ENCODE results near the gene WDTC1.
"Not testable (repeated sequence)": the region's sequence is repeated elsewhere in the genome, so short reads cannot be mapped to it uniquely, and the experiment has no call there.

The WDTC1 gene
- long read RNA-seq, partial matches to known transcripts: 4 of 10 reads
- long read RNA-seq, other reads (novel, unspliced or antisense): 6 of 10 reads

DNA sequence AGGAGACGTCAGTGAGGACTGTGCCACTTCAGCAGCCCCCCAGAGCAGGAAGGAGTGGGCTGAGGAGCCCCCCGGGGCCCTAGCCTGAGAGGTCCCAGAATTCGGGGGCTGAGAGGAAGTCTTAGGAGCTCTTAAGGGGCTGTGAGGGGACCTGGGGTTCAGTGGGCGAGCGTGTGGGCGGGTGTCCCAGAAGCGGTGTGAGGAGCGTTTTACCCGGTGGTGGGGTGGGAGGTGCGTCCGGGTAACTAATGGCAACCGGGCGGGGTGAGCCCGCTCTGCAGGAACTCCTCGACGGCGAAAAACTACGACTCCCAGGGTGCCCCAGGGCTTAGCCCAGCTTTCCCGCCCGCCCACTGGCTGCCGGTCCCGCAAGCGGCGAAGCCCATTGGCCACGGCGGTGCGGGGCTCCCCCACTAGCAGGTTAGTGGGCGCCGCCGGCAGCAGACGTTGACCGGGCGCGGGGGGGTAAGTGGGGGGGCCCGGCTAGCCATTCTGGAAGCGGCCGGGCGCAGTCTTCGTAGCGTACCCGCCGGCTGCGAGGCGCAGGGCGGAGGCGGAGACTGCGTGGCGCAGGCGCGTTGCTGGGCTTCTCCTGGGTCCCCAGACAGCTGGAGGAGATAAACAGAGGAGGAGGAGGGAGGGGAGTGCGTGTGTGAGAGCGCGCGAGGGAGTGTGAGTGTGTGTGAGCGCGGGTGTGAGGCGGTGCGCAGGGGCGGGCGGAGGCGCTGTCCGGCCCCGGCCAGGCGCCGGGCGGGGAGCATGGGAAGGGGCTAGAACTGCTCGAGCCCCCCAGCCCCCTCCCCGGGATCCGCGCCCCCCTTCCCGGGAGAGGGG, at the start of gene WDTC1:
TSS of gene WDTC1 (plus strand) at position 584 of the 834 bp plus-strand sequence. CDS start 26,423 bp downstream, outside the sequence.
- peak within 1 kb of the TSS; percentile 62 for H3K27ac ChIP-seq (replicated peaks)
- TF ChIP-seq GABPA (IDR thresholded peaks at IDR 0.05; ENCODE audit: low read depth) (no peak), POLR2AphosphoS5 (IDR thresholded peaks at IDR 0.05; ENCODE audit: low read depth) (no peak), SPI1 (IDR thresholded peaks at IDR 0.05; ENCODE audit: borderline replicate concordance, low read depth) (no peak)
- TF ChIP-seq, protein P1, sequence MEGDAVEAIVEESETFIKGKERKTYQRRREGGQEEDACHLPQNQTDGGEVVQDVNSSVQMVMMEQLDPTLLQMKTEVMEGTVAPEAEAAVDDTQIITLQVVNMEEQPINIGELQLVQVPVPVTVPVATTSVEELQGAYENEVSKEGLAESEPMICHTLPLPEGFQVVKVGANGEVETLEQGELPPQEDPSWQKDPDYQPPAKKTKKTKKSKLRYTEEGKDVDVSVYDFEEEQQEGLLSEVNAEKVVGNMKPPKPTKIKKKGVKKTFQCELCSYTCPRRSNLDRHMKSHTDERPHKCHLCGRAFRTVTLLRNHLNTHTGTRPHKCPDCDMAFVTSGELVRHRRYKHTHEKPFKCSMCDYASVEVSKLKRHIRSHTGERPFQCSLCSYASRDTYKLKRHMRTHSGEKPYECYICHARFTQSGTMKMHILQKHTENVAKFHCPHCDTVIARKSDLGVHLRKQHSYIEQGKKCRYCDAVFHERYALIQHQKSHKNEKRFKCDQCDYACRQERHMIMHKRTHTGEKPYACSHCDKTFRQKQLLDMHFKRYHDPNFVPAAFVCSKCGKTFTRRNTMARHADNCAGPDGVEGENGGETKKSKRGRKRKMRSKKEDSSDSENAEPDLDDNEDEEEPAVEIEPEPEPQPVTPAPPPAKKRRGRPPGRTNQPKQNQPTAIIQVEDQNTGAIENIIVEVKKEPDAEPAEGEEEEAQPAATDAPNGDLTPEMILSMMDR (IDR thresholded peaks at IDR 0.05; ENCODE audit: insufficient read depth, low read length): no peak
- TF ChIP-seq, protein P2, sequence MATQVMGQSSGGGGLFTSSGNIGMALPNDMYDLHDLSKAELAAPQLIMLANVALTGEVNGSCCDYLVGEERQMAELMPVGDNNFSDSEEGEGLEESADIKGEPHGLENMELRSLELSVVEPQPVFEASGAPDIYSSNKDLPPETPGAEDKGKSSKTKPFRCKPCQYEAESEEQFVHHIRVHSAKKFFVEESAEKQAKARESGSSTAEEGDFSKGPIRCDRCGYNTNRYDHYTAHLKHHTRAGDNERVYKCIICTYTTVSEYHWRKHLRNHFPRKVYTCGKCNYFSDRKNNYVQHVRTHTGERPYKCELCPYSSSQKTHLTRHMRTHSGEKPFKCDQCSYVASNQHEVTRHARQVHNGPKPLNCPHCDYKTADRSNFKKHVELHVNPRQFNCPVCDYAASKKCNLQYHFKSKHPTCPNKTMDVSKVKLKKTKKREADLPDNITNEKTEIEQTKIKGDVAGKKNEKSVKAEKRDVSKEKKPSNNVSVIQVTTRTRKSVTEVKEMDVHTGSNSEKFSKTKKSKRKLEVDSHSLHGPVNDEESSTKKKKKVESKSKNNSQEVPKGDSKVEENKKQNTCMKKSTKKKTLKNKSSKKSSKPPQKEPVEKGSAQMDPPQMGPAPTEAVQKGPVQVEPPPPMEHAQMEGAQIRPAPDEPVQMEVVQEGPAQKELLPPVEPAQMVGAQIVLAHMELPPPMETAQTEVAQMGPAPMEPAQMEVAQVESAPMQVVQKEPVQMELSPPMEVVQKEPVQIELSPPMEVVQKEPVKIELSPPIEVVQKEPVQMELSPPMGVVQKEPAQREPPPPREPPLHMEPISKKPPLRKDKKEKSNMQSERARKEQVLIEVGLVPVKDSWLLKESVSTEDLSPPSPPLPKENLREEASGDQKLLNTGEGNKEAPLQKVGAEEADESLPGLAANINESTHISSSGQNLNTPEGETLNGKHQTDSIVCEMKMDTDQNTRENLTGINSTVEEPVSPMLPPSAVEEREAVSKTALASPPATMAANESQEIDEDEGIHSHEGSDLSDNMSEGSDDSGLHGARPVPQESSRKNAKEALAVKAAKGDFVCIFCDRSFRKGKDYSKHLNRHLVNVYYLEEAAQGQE (IDR thresholded peaks at IDR 0.05; ENCODE audit: insufficient replicate concordance, low read depth): no peak
- H3K27me3 ChIP-seq (ENCODE audit: insufficient read depth, poor library complexity, severe bottlenecking): no peaks in the 10 kb centered on the region
- peak within 1 kb of the TSS; percentile 78 for H3K4me3 ChIP-seq (replicated peaks; ENCODE audit: insufficient read depth, low read length)
- peak; percentile 95 to 98 for DNase-seq (ENCODE audit: low read depth in 1 of 2, low spot score in 1 of 2)

DNA sequence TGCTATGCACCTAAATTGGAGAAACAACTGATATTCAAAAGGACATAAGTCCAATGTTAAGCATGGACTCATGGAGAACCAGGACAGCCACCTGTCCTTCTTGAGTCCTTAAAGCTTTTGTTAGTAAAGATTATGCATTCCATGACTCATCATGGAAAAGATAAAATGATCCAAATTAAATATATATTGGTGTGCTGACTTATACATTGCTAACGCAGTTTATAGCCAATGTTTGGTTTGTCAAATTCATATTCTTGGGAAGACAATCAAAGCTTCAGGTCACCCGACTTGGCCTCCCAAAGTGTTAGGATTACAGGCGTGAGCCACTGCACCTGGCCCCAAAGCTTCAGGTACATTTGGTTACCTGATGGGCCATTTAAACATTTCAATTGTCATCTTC, 49.8 kb upstream of the WDTC1 start:
- H3K27ac ChIP-seq (replicated peaks); H3K4me3 ChIP-seq (replicated peaks; ENCODE audit: insufficient read depth, low read length); H3K27me3 ChIP-seq (ENCODE audit: insufficient read depth, poor library complexity, severe bottlenecking); DNase-seq (ENCODE audit: low read depth in 1 of 2, low spot score in 1 of 2): not testable (repeated sequence)

DNA sequence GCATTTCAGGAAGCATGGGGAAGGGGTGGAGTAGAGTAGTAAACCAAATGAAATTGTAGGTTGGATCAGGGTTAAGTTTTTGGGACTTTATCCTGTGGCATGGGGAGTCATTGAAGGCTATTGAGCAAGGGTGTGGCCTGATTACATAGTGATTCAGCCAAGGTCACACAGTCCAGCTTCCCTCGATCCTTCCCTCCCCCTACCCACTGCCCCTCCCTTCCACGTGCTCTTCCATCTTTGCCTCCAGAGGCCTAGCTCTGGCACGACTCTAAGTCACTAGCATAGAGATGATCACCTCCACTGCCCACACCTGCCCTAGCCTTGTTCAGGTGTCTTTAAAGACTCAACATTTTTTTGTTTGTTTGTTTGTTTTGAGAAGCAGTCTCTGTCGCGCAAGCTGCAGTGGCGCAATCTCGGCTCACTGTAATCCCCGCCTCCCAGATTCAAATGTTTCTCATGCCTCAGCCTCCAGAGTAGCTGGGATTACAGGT, 42.3 kb upstream of the WDTC1 start:
- Histone ChIP-seq H3K27ac (replicated peaks) (no peak overlapping the region), H3K27me3 (ENCODE audit: insufficient read depth, poor library complexity, severe bottlenecking) (no peaks in the 10 kb centered on the region), H3K4me3 (replicated peaks; ENCODE audit: insufficient read depth, low read length) (no peak overlapping the region)
- TF ChIP-seq POLR2AphosphoS5 (IDR thresholded peaks at IDR 0.05; ENCODE audit: low read depth) (no peak), GABPA (IDR thresholded peaks at IDR 0.05; ENCODE audit: low read depth) (no peak), SPI1 (IDR thresholded peaks at IDR 0.05; ENCODE audit: borderline replicate concordance, low read depth) (no peak)
- TF ChIP-seq, protein P2 (IDR thresholded peaks at IDR 0.05; ENCODE audit: insufficient replicate concordance, low read depth): no peak
- TF ChIP-seq, protein P1 (IDR thresholded peaks at IDR 0.05; ENCODE audit: insufficient read depth, low read length): no peak
- peak in 1 of 2 experiments; percentile 24 for DNase-seq (ENCODE audit: low read depth in 1 of 2, low spot score in 1 of 2)

- TF ChIP-seq SPI1 (IDR thresholded peaks at IDR 0.05; ENCODE audit: borderline replicate concordance, low read depth) (no peak), POLR2AphosphoS5 (IDR thresholded peaks at IDR 0.05; ENCODE audit: low read depth) (no peak), GABPA (IDR thresholded peaks at IDR 0.05; ENCODE audit: low read depth) (no peak)
- TF ChIP-seq, protein P1 (IDR thresholded peaks at IDR 0.05; ENCODE audit: insufficient read depth, low read length): no peak
- TF ChIP-seq, protein P2 (IDR thresholded peaks at IDR 0.05; ENCODE audit: insufficient replicate concordance, low read depth): no peak
- no peak overlapping the region for H3K4me3 ChIP-seq (replicated peaks; ENCODE audit: insufficient read depth, low read length)
- DNase-seq (ENCODE audit: low read depth in 1 of 2, low spot score in 1 of 2): no peak
- no peaks in the 10 kb centered on the region for H3K27me3 ChIP-seq (ENCODE audit: insufficient read depth, poor library complexity, severe bottlenecking)
- H3K27ac ChIP-seq (replicated peaks): no peak overlapping the region
Measured at GRCh38 chr1:27193194-27193593, 41.2 kb upstream of the WDTC1 start.

All from HL-60 (cell line).